KG1 (cell line): ENCODE data around the gene IL15RA.
"Not testable (repeated sequence)": the region's sequence is repeated elsewhere in the genome, so short reads cannot be mapped to it uniquely, and the experiment has no call there.

Source experiments
- DNase-seq: peaks from one replicate; lab custom pipeline; 2025; lab: John Stamatoyannopoulos, UW

Gene IL15RA

GRCh38 chr10:5921746-5922145, 55.6 kb downstream of the IL15RA start:
- DNase-seq = no peak

GRCh38 chr10:5919568-5919967, 57.8 kb downstream of the IL15RA start:
- DNase-seq = no peak

GRCh38 chr10:5918763-5919162, 58.6 kb downstream of the IL15RA start:
- DNase-seq = no peak

- no peak for DNase-seq
Measured at GRCh38 chr10:5917305-5917704, 60.0 kb downstream of the IL15RA start.

- DNase-seq = no peak
Measured at GRCh38 chr10:5915451-5915850, 61.9 kb downstream of the IL15RA start.

GRCh38 chr10:5913736-5914135, 63.6 kb downstream of the IL15RA start:
- DNase-seq = no peak

GRCh38 chr10:5911670-5912069, 65.7 kb downstream of the IL15RA start:
- no peak for DNase-seq

- no peak for DNase-seq
Measured at GRCh38 chr10:5910323-5911100, 66.8 kb downstream of the IL15RA start.

GRCh38 chr10:5908676-5909075, 68.7 kb downstream of the IL15RA start:
- DNase-seq = not testable (repeated sequence)

GRCh38 chr10:5906651-5907050, 70.7 kb downstream of the IL15RA start:
- DNase-seq = no peak

- DNase-seq = no peak
Measured at GRCh38 chr10:5905854-5906507, 71.4 kb downstream of the IL15RA start.

GRCh38 chr10:5904227-5904626, 73.1 kb downstream of the IL15RA start:
- DNase-seq = no peak

GRCh38 chr10:5903563-5903962, 73.8 kb downstream of the IL15RA start:
- no peak for DNase-seq

GRCh38 chr10:5902511-5903274, 74.7 kb downstream of the IL15RA start:
- no peak for DNase-seq
